ENCODE measurements around the gene CHIT1. TPM values are rescaled to one million over a fixed set of nuclear protein-coding genes. Genes with fewer than 3 reads are reported as not detected.

The CHIT1 gene
- total RNA-seq, 1 experiment from 2014 or later = not detected

- ATAC-seq (no peak), DNase-seq (ENCODE audit: low read depth, low spot score) (no peak)
- ChIA-PET RAD21 (ENCODE audit: low non-redundant PET in 1 of 2, low total read pairs in 2 of 2, uncharacterized antibody in 2 of 2, unreplicated experiment in 2 of 2) (interaction anchor here (1.0 to 2.4 kb wide), 5 partner anchors 45 to 132 kb away, joined by 4 to 9 read pairs (median 6); no protein-coding TSS in a partner anchor), POLR2A (no interaction called here), CTCF (interaction anchor here (0.7 to 4.3 kb wide), 14 partner anchors 10 to 138 kb away, joined by 3 to 43 read pairs (median 6); partner anchors contain the start of gene ADORA1)
- H3K4me2 ChIP-seq (ENCODE audit: low read length) = no peak overlapping the region
- intact Hi-C loops (cut with micrococcal nuclease) = loop anchor here (1.0 kb wide), 2 partner anchors 53 to 131 kb away; no protein-coding TSS in a partner anchor
- no peak overlapping the region for H2AFZ ChIP-seq (ENCODE audit: low read depth, low read length, poor library complexity, severe bottlenecking)
- H3K4me3 ChIP-seq (replicated peaks in 1 of 2; ENCODE audit: low read depth in 1 of 2, low read length in 2 of 2) = no peak overlapping the region
- no peak overlapping the region for H3K9ac ChIP-seq (ENCODE audit: low read length)
- no peaks in the 10 kb centered on the region for H3K9me3 ChIP-seq (ENCODE audit: control insufficient read depth in 1 of 2, insufficient read depth in 1 of 2, low read depth in 1 of 2, low read length in 2 of 2)
- peaks cover 14 to 67% of the 10 kb centered on the region in 2 experiments; a peak in 3 of 4 replicates for H3K4me1 ChIP-seq (ENCODE audit: control insufficient read depth in 1 of 2, insufficient read depth in 2 of 2, low read length in 2 of 2)
- TF ChIP-seq ELF1 (IDR thresholded peaks at IDR 0.05; ENCODE audit: borderline replicate concordance, low read depth) (no peak), EGR1 (IDR thresholded peaks at IDR 0.05; ENCODE audit: low read depth) (no peak)
- no peaks in the 10 kb centered on the region for H3K36me3 ChIP-seq (ENCODE audit: control insufficient read depth in 1 of 2, insufficient read depth in 2 of 2, low read length in 2 of 2)
- no peak overlapping the region for H3K27ac ChIP-seq (ENCODE audit: low read depth, low read length)
- BruUV-seq (replicated peaks) = no TSS peak
- H3K79me2 ChIP-seq (ENCODE audit: insufficient read depth, low read length) = no peaks in the 10 kb centered on the region
- H4K20me1 ChIP-seq (ENCODE audit: insufficient read depth) = no peaks in the 10 kb centered on the region
- H3K9me2 ChIP-seq (ENCODE audit: insufficient read depth) = no peaks in the 10 kb centered on the region
- no peaks in the 10 kb centered on the region for H3K27me3 ChIP-seq (ENCODE audit: insufficient read depth, low read length)
These were observed 57.9 kb downstream of the CHIT1 start for GRCh38 chr1:203171341-203172183.

- TF ChIP-seq EZH2phosphoT487 (IDR thresholded peaks at IDR 0.05; ENCODE audit: borderline replicate concordance) (no peak), CTCF (IDR thresholded peaks at IDR 0.05 in 2 of 3, conservative IDR thresholded peaks at IDR 0.05 in 1 of 3; ENCODE audit: borderline replicate concordance in 1 of 3, insufficient read depth in 1 of 3, low read depth in 2 of 3, low read length in 2 of 3) (no peak), SP1 (IDR thresholded peaks at IDR 0.05; ENCODE audit: low read depth) (no peak), ELF1 (IDR thresholded peaks at IDR 0.05; ENCODE audit: borderline replicate concordance, low read depth) (no peak), SRF (IDR thresholded peaks at IDR 0.05; ENCODE audit: low read depth) (no peak)
These were observed 58.7 kb downstream of the CHIT1 start for GRCh38 chr1:203170625-203171330.

More at GRCh38 chr1:203170625-203171330, 58.7 kb downstream of the CHIT1 start:
- Histone ChIP-seq H3K27ac (ENCODE audit: low read depth, low read length) (no peak overlapping the region), H3K79me2 (ENCODE audit: insufficient read depth, low read length) (no peaks in the 10 kb centered on the region), H3K9me2 (ENCODE audit: insufficient read depth) (no peaks in the 10 kb centered on the region), H3K9me3 (ENCODE audit: control insufficient read depth in 1 of 2, insufficient read depth in 1 of 2, low read depth in 1 of 2, low read length in 2 of 2) (no peaks in the 10 kb centered on the region), H3K36me3 (ENCODE audit: control insufficient read depth in 1 of 2, insufficient read depth in 2 of 2, low read length in 2 of 2) (no peaks in the 10 kb centered on the region), H2AFZ (ENCODE audit: low read depth, low read length, poor library complexity, severe bottlenecking) (no peak overlapping the region), H3K9ac (ENCODE audit: low read length) (no peak overlapping the region), H3K27me3 (ENCODE audit: insufficient read depth, low read length) (no peaks in the 10 kb centered on the region), H3K4me2 (ENCODE audit: low read length) (no peak overlapping the region; the same call in 1 of the 2 replicates), H4K20me1 (ENCODE audit: insufficient read depth) (no peaks in the 10 kb centered on the region), H3K4me1 (ENCODE audit: control insufficient read depth in 1 of 2, insufficient read depth in 2 of 2, low read length in 2 of 2) (peaks cover 14 to 64% of the 10 kb centered on the region in 2 experiments; a peak in 3 of 4 replicates), H3K4me3 (replicated peaks in 1 of 2; ENCODE audit: low read depth in 1 of 2, low read length in 2 of 2) (no peak overlapping the region)
- DNase-seq (ENCODE audit: low read depth, low spot score) (no peak), ATAC-seq (no peak)
- intact Hi-C loops (cut with micrococcal nuclease) = no loop called here
- POLR2A ChIA-PET = no interaction called here
- RAD21 ChIA-PET (ENCODE audit: low non-redundant PET in 1 of 2, low total read pairs in 2 of 2, uncharacterized antibody in 2 of 2, unreplicated experiment in 2 of 2) = no interaction called here
- no TSS peak for BruUV-seq (replicated peaks)
- CTCF ChIA-PET = interaction anchor here (0.6 to 4.3 kb wide), 4 partner anchors 23 to 131 kb away, joined by 3 to 43 read pairs (median 24); no protein-coding TSS in a partner anchor

All from HCT116 (cell line).